Measurements from ENCODE around the gene RFX7.

The RFX7 gene

GRCh38 chr15:56199038-56199437, 44.6 kb downstream of the RFX7 start:
- Histone ChIP-seq H3K36me3 (ENCODE audit: control insufficient read depth, insufficient read depth, low read length, severe bottlenecking) (peaks cover 4% of the 10 kb centered on the region), H3K9ac (ENCODE audit: low read length) (no peak overlapping the region), H3K4me1 (ENCODE audit: control insufficient read depth, insufficient read depth, low read length) (peaks cover 2% of the 10 kb centered on the region), H3K27me3 (replicated peaks; ENCODE audit: control insufficient read depth, insufficient read depth, low read length) (no peaks in the 10 kb centered on the region), H3K4me3 (ENCODE audit: low read length) (no peak overlapping the region), H3K9me3 (ENCODE audit: control insufficient read depth, low read length) (no peaks in the 10 kb centered on the region)
- no peak for DNase-seq (ENCODE audit: low read depth)

GRCh38 chr15:56194035-56194434, 49.6 kb downstream of the RFX7 start:
- no peaks in the 10 kb centered on the region for H3K36me3 ChIP-seq (ENCODE audit: control insufficient read depth, insufficient read depth, low read length, severe bottlenecking)
- no peak overlapping the region for H3K4me3 ChIP-seq (ENCODE audit: low read length)
- DNase-seq (ENCODE audit: low read depth), result peak; percentile 4
- no peaks in the 10 kb centered on the region for H3K27me3 ChIP-seq (replicated peaks; ENCODE audit: control insufficient read depth, insufficient read depth, low read length)
- H3K9ac ChIP-seq (ENCODE audit: low read length), result no peak overlapping the region
- no peaks in the 10 kb centered on the region for H3K9me3 ChIP-seq (ENCODE audit: control insufficient read depth, low read length)
- no peaks in the 10 kb centered on the region for H3K4me1 ChIP-seq (ENCODE audit: control insufficient read depth, insufficient read depth, low read length)

- Histone ChIP-seq H3K36me3 (ENCODE audit: control insufficient read depth, insufficient read depth, low read length, severe bottlenecking) (no peaks in the 10 kb centered on the region), H3K9ac (ENCODE audit: low read length) (no peak overlapping the region), H3K4me3 (ENCODE audit: low read length) (no peak overlapping the region), H3K4me1 (ENCODE audit: control insufficient read depth, insufficient read depth, low read length) (no peaks in the 10 kb centered on the region), H3K27me3 (replicated peaks; ENCODE audit: control insufficient read depth, insufficient read depth, low read length) (no peaks in the 10 kb centered on the region), H3K9me3 (ENCODE audit: control insufficient read depth, low read length) (no peaks in the 10 kb centered on the region)
- DNase-seq (ENCODE audit: low read depth), result no peak
These were observed 50.8 kb downstream of the RFX7 start for GRCh38 chr15:56192659-56193442.

- H3K4me3 ChIP-seq (ENCODE audit: low read length), result no peak overlapping the region
- no peaks in the 10 kb centered on the region for H3K36me3 ChIP-seq (ENCODE audit: control insufficient read depth, insufficient read depth, low read length, severe bottlenecking)
- DNase-seq (ENCODE audit: low read depth), result no peak
- H3K9me3 ChIP-seq (ENCODE audit: control insufficient read depth, low read length), result no peaks in the 10 kb centered on the region
- peaks cover 4% of the 10 kb centered on the region for H3K4me1 ChIP-seq (ENCODE audit: control insufficient read depth, insufficient read depth, low read length)
- H3K27me3 ChIP-seq (replicated peaks; ENCODE audit: control insufficient read depth, insufficient read depth, low read length), result no peaks in the 10 kb centered on the region
- H3K9ac ChIP-seq (ENCODE audit: low read length), result no peak overlapping the region
These were observed 56.0 kb downstream of the RFX7 start for GRCh38 chr15:56187665-56188064.

GRCh38 chr15:56185980-56186379, 57.7 kb downstream of the RFX7 start:
- Histone ChIP-seq H3K4me1 (ENCODE audit: control insufficient read depth, insufficient read depth, low read length) (peaks cover 4% of the 10 kb centered on the region), H3K9me3 (ENCODE audit: control insufficient read depth, low read length) (no peaks in the 10 kb centered on the region), H3K36me3 (ENCODE audit: control insufficient read depth, insufficient read depth, low read length, severe bottlenecking) (no peaks in the 10 kb centered on the region), H3K27me3 (replicated peaks; ENCODE audit: control insufficient read depth, insufficient read depth, low read length) (no peaks in the 10 kb centered on the region), H3K9ac (ENCODE audit: low read length) (no peak overlapping the region), H3K4me3 (ENCODE audit: low read length) (no peak overlapping the region)
- DNase-seq (ENCODE audit: low read depth), result no peak

GRCh38 chr15:56184516-56184915, 59.2 kb downstream of the RFX7 start:
- H3K27me3 ChIP-seq (replicated peaks; ENCODE audit: control insufficient read depth, insufficient read depth, low read length), result no peaks in the 10 kb centered on the region
- no peaks in the 10 kb centered on the region for H3K36me3 ChIP-seq (ENCODE audit: control insufficient read depth, insufficient read depth, low read length, severe bottlenecking)
- H3K9me3 ChIP-seq (ENCODE audit: control insufficient read depth, low read length), result no peaks in the 10 kb centered on the region
- DNase-seq (ENCODE audit: low read depth), result no peak
- H3K9ac ChIP-seq (ENCODE audit: low read length), result no peak overlapping the region
- H3K4me1 ChIP-seq (ENCODE audit: control insufficient read depth, insufficient read depth, low read length), result peaks cover 4% of the 10 kb centered on the region
- H3K4me3 ChIP-seq (ENCODE audit: low read length), result no peak overlapping the region

- Histone ChIP-seq H3K4me3 (ENCODE audit: low read length) (no peak overlapping the region), H3K9ac (ENCODE audit: low read length) (no peak overlapping the region), H3K9me3 (ENCODE audit: control insufficient read depth, low read length) (no peaks in the 10 kb centered on the region), H3K36me3 (ENCODE audit: control insufficient read depth, insufficient read depth, low read length, severe bottlenecking) (no peaks in the 10 kb centered on the region), H3K4me1 (ENCODE audit: control insufficient read depth, insufficient read depth, low read length) (no peaks in the 10 kb centered on the region), H3K27me3 (replicated peaks; ENCODE audit: control insufficient read depth, insufficient read depth, low read length) (no peaks in the 10 kb centered on the region)
- no peak for DNase-seq (ENCODE audit: low read depth)
These were observed 62.8 kb downstream of the RFX7 start for GRCh38 chr15:56180851-56181250.

- H3K4me1 ChIP-seq (ENCODE audit: control insufficient read depth, insufficient read depth, low read length), result no peaks in the 10 kb centered on the region
- no peak overlapping the region for H3K4me3 ChIP-seq (ENCODE audit: low read length)
- no peak overlapping the region for H3K9ac ChIP-seq (ENCODE audit: low read length)
- no peaks in the 10 kb centered on the region for H3K27me3 ChIP-seq (replicated peaks; ENCODE audit: control insufficient read depth, insufficient read depth, low read length)
- no peak for DNase-seq (ENCODE audit: low read depth)
- no peaks in the 10 kb centered on the region for H3K9me3 ChIP-seq (ENCODE audit: control insufficient read depth, low read length)
- peaks cover 12% of the 10 kb centered on the region for H3K36me3 ChIP-seq (ENCODE audit: control insufficient read depth, insufficient read depth, low read length, severe bottlenecking)
These were observed 66.7 kb downstream of the RFX7 start for GRCh38 chr15:56176996-56177395.

GRCh38 chr15:56175788-56176187, 67.9 kb downstream of the RFX7 start:
- no peak for DNase-seq (ENCODE audit: low read depth)
- peaks cover 24% of the 10 kb centered on the region for H3K36me3 ChIP-seq (ENCODE audit: control insufficient read depth, insufficient read depth, low read length, severe bottlenecking)
- H3K4me1 ChIP-seq (ENCODE audit: control insufficient read depth, insufficient read depth, low read length), result no peaks in the 10 kb centered on the region
- H3K9me3 ChIP-seq (ENCODE audit: control insufficient read depth, low read length), result no peaks in the 10 kb centered on the region
- H3K9ac ChIP-seq (ENCODE audit: low read length), result no peak overlapping the region
- H3K27me3 ChIP-seq (replicated peaks; ENCODE audit: control insufficient read depth, insufficient read depth, low read length), result no peaks in the 10 kb centered on the region
- no peak overlapping the region for H3K4me3 ChIP-seq (ENCODE audit: low read length)

- H3K36me3 ChIP-seq (ENCODE audit: control insufficient read depth, insufficient read depth, low read length, severe bottlenecking), result peaks cover 29% of the 10 kb centered on the region
- DNase-seq (ENCODE audit: low read depth), result no peak
- H3K4me1 ChIP-seq (ENCODE audit: control insufficient read depth, insufficient read depth, low read length), result no peaks in the 10 kb centered on the region
These were observed 69.0 kb downstream of the RFX7 start for GRCh38 chr15:56174649-56175048.

GRCh38 chr15:56168394-56168793, 75.3 kb downstream of the RFX7 start:
- no peaks in the 10 kb centered on the region for H3K9me3 ChIP-seq (ENCODE audit: control insufficient read depth, low read length)
- no peak for DNase-seq (ENCODE audit: low read depth)
- no peaks in the 10 kb centered on the region for H3K27me3 ChIP-seq (replicated peaks; ENCODE audit: control insufficient read depth, insufficient read depth, low read length)
- H3K4me1 ChIP-seq (ENCODE audit: control insufficient read depth, insufficient read depth, low read length), result peaks cover 6% of the 10 kb centered on the region
- no peak overlapping the region for H3K9ac ChIP-seq (ENCODE audit: low read length)
- no peak overlapping the region for H3K4me3 ChIP-seq (ENCODE audit: low read length)
- peaks cover 26% of the 10 kb centered on the region for H3K36me3 ChIP-seq (ENCODE audit: control insufficient read depth, insufficient read depth, low read length, severe bottlenecking)

More at GRCh38 chr15:56174649-56175048, 69.0 kb downstream of the RFX7 start:
- Histone ChIP-seq H3K4me3 (ENCODE audit: low read length) (no peak overlapping the region), H3K9me3 (ENCODE audit: control insufficient read depth, low read length) (no peaks in the 10 kb centered on the region), H3K9ac (ENCODE audit: low read length) (no peak overlapping the region), H3K27me3 (replicated peaks; ENCODE audit: control insufficient read depth, insufficient read depth, low read length) (no peaks in the 10 kb centered on the region)

GRCh38 chr15:56165234-56165633, 78.4 kb downstream of the RFX7 start:
- no peaks in the 10 kb centered on the region for H3K27me3 ChIP-seq (replicated peaks; ENCODE audit: control insufficient read depth, insufficient read depth, low read length)
- no peaks in the 10 kb centered on the region for H3K36me3 ChIP-seq (ENCODE audit: control insufficient read depth, insufficient read depth, low read length, severe bottlenecking)
- H3K4me3 ChIP-seq (ENCODE audit: low read length), result no peak overlapping the region
- peaks cover 18% of the 10 kb centered on the region for H3K4me1 ChIP-seq (ENCODE audit: control insufficient read depth, insufficient read depth, low read length)
- H3K9ac ChIP-seq (ENCODE audit: low read length), result no peak overlapping the region
- DNase-seq (ENCODE audit: low read depth), result no peak
- H3K9me3 ChIP-seq (ENCODE audit: control insufficient read depth, low read length), result no peaks in the 10 kb centered on the region
